GM12801 (cell line): ENCODE results near the gene SLC25A48.

Source experiments
- TF ChIP-seq, protein P1 (sequence below): IDR thresholded peaks from one replicate; pipeline ENCODE4 v1.5.1; 2011; ENCODE audit warnings: control low read depth; ENCODE audit not compliant: insufficient read length; ENCODE audit errors: extremely low read depth

Gene SLC25A48, protein sequence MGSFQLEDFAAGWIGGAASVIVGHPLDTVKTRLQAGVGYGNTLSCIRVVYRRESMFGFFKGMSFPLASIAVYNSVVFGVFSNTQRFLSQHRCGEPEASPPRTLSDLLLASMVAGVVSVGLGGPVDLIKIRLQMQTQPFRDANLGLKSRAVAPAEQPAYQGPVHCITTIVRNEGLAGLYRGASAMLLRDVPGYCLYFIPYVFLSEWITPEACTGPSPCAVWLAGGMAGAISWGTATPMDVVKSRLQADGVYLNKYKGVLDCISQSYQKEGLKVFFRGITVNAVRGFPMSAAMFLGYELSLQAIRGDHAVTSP

DNA sequence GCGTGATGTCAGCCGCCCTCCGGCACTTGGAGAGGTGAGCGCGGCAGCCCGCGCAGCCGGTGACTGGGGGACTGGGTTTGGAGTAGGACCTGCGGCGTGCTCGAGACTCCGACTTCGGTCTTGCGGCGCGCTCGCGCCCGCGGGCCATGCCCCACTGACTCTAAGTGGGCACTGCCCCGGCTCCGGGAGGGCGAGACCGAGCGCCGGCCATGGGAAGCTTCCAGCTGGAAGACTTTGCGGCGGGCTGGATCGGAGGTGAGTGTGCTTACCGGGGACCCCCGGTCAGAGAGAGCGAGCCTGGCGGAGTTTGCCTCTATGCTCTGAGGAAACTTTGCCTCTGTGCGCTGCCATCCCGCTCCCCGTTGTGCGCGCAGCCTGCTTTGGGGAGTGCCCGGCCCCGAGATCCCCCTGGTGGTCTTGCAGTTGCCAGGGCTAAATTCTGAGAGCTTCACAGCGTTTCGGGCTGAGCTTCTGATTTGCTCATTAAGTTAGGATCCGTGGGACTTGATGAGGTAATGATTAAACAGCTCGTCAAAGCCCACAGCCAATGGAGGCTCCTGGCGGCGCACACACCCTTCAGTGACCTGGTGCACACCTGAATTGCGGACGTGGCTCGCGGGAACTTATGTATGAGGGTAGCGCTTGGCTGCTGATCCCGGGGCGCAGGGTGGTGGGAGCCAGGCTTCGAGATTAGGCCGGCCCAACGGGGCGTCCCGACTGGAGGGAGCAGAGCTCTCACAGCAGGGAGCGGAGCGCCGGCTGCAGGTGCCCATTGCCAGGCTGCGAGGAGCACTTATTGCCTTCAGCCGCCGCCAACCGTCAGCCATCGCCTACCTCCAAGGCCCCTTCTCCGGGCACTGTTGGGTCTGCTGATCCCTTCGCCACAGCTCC is at the start of gene SLC25A48:
SLC25A48 (plus strand) TSS at position 25 of the 891 bp plus-strand sequence; CDS start at position 210, 185 bp downstream.
- TF ChIP-seq, protein P1, sequence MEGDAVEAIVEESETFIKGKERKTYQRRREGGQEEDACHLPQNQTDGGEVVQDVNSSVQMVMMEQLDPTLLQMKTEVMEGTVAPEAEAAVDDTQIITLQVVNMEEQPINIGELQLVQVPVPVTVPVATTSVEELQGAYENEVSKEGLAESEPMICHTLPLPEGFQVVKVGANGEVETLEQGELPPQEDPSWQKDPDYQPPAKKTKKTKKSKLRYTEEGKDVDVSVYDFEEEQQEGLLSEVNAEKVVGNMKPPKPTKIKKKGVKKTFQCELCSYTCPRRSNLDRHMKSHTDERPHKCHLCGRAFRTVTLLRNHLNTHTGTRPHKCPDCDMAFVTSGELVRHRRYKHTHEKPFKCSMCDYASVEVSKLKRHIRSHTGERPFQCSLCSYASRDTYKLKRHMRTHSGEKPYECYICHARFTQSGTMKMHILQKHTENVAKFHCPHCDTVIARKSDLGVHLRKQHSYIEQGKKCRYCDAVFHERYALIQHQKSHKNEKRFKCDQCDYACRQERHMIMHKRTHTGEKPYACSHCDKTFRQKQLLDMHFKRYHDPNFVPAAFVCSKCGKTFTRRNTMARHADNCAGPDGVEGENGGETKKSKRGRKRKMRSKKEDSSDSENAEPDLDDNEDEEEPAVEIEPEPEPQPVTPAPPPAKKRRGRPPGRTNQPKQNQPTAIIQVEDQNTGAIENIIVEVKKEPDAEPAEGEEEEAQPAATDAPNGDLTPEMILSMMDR = no peak

DNA sequence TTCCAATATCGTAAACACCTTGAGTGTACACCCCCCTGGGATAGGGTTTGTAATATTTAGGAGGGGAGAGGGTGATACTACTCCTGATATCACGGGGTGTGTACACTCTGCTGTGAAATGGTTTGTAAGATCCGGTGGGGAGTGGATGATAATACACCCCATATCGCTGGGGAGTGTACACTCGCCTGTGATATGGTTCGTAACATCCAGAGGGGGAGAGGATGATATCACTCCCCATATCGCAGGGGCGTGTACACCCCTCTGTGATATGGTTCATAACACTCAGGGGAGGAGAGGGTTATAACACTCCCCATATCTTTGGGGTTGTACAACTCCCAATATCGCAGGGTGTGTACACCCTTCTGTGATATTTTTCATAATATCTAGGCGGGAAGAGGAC is 33.8 kb upstream of the SLC25A48 start:
- TF ChIP-seq, protein P1 = no peak

DNA sequence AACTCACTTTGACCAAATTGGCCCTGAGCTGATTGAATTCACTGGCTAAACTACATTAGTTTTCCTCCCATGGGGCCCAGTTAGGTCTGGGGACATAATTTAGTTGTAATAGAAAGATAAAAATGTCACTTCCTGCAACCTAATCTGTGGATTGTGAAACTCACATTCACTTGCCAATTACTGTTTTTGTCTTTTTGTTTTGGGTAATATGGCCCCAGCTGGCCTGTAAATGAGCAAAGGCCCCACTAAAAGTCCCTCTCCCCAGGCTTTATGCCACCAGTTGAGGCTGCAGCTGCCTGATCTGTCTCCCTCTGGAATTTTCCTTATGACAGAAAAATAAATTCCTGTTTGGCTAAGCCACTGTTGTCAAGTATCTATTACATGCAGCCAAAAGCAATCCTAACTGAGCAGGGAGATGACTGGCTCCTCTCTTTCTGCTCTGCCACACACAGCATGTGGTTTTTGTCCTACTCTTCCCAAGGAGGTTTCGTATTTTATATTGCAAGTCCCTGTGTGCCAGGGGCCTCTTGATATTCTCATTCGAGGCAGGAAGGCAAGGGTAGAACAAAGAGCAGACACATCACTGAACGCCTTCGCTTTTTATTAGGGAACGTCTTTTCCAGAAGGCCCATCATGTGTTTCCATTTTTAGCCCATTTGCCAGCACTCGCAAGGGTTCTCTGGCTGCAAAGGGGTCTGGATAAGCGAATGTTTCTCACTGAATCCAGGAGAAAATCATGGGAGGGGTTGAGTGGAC is 24.1 kb upstream of the SLC25A48 start:
- TF ChIP-seq, protein P1 = no peak

DNA sequence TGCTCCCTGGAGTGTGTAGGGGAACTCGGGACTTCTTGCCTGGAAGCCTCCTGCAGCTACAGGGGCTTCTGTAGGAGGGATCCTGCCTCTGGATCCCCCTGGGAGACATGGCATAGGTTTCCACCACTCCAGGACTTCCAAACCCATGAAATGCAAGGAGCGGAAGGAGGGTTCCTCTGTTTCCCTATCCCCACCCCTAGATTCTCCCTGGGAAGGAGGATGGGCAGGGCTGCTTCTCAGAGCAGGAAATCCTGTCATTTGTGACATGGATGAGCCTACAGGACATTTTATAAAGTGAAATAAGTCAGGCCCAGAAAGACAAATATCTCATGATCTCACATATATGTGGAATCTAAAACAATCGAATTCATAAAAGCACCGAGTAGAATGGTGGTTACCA is 23.5 kb upstream of the SLC25A48 start:
- TF ChIP-seq, protein P1 = no peak

DNA sequence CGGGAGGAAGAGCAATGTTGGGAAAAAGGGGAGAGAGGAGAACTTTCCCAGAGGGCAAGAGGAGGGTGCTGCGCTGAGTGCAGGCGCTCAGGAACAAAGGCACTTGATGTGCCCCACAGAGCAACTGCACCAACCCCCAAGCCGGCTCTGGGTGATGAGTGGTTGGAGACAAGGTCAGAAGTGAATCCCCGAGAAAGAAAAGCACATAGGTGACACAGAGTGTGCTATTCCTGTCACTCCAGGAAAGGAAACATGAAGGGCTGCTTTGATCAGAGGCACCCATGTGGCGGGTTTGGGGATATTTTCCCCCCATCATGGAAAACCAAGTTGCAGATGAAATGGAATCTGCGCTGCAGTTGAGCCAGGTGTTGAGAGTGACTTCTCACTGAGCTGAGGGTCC is 20.7 kb upstream of the SLC25A48 start:
- TF ChIP-seq, protein P1 = no peak

DNA sequence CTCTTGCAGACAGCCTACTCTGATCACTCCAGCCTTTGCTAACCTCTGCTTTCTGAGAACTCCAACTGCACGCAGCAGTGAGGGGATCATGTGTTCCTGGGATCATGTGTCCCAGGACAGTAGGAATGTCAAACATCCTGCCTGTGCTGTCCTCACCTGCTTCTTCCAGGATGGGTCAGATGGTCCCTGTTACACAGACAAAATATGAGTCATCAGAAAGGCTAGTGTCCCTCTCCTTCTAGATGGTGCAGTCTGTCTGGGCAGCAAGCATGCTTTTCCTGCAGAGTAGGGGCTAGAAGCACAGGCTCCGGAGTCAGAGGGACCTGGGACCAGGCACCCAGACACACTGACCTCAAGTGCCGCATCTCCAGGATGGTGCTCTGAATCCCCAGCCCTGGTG is 20.1 kb upstream of the SLC25A48 start:
- TF ChIP-seq, protein P1 = no peak

DNA sequence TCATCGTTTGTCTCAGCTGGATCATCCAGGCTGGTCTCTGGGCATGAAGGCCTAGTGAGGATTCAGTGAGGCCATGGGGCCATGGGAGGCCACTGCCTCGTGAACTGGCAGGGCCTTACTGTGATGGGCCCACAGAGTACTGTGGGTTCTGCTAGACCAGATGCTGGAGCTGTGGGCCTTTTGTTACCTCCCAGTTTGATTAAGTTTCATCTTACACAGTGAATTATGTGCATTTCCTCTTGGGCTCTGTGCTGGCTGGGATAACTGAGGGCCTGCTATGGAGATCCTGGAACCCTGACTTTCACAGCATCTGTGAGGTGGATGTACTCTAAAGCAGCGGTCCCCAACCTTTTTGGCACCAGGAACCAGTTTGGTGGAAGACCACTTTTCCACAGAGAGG is 19.7 kb upstream of the SLC25A48 start:
- TF ChIP-seq, protein P1 = no peak
